Activated CD8-positive, alpha-beta memory T cell treated with anti-CD3 and anti-CD28 coated beads, Interleukin-2, amount 50 U/mL, for 1 hour (primary cell): ENCODE measurements around the gene EPAS1.

Experiments used
- DNase-seq: peaks from one replicate; pipeline ENCODE4 v3.0.0-alpha.2; 2020; ENCODE audit errors: extremely low read depth

The EPAS1 gene

DNA sequence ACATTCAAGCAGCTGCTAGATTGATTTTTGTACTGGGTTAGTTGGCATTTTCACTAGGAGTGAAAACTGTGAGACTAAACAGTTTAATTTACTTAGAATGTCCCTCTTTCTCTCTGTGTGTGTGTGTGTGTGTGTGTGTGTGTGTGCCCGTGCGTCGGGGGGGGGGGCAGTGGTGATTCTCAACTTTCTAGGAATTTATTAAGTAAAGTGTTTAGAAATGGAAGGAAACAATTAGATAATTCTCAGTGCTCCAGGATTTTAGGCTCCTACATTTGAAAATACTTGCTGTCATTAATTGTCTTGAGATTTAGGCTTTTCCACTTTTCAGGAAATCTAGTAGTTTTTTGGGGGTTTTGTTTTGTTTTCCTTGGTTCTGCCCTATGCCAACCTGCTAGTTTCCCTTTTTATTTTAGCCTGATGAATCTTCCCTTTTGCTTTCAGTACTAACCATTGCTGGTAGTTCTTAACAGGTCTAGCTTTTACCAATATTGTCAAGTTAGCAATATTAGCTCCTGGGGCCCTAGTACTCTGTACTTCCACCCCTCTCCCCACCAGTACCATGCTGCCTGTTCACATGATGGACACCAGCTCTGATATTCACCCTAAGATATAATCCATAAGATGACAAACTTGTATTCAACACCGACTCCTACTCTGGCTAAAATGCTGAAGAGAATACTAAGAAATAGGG is 4.9 kb downstream of the EPAS1 start:
- DNase-seq: no peak

DNA sequence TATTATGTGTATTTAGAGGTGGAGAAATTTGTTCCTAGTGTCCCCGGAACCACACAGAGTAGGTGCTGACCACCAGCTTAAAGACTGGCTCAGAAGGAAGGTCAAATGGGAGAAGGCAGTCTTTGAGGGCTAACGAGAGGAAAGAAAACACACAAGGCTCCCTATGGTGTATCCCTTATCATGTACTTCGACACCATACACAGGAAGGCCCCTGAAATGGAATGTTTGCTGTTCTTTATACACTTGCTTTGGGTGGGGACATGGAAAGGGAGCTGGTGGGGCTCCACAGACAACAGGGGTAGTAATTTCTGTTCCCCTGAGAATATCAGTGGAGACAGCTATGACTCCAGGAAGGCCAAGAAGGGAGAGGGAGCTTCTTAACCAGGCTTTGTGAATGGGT is 6.0 kb downstream of the EPAS1 start:
- no peak for DNase-seq

DNA sequence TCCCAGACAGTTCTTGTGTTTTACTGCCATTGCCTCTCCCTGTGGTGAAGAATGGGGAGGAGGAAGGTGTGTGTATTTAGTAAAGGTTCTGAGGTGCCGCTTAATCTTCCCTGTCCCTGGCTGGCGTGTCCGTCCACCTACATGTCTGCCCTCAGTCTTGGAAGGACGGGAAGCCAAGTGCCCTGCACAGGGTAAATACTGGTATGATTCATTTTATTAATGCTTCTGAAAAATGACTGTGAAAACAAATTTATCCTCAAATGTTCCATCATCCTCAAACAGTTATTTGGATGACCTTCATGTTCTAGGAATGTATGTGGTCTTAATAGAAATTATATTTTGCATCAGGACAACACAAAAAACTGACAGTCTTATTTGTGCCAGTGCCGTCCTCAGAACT is 6.6 kb downstream of the EPAS1 start:
- DNase-seq: no peak

DNA sequence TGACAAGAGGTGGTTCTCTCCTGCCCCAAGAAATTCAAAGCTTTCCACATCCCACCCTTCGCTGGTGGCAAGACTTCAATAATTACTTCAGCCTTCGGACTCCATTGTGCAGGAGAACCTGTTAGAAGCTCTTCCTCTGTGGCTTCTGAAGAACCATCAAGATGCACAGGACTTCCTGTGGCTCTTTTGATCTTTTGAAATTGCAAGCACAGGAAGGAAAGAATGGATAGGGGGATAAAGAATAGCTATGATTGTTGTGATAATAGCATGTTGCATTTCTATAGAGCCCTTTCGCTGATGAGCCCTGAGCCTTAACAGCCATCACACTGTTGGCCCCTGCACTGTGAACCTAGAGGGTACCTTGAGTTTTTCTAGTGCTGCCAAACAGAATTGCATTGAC is 7.4 kb downstream of the EPAS1 start:
- DNase-seq: no peak

DNA sequence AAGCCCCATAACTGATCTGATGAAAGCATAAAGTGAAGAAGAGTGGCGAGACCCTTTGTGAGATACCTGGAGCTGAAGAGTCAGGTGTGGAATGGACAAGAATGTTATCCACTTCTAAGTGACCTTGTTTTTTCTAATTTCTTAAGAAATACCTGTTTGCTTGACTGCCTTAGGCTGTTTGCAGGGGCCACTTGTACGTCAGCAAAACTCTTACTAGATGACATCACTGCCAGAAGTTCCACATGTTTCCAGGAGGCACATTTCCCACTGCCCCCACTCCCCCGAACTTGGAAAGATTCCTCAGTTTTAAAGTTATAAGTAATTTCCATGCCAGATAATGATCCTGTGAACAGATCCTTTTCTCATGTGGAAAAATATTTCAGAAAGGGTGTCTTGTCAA is 8.0 kb downstream of the EPAS1 start:
- no peak for DNase-seq

DNA sequence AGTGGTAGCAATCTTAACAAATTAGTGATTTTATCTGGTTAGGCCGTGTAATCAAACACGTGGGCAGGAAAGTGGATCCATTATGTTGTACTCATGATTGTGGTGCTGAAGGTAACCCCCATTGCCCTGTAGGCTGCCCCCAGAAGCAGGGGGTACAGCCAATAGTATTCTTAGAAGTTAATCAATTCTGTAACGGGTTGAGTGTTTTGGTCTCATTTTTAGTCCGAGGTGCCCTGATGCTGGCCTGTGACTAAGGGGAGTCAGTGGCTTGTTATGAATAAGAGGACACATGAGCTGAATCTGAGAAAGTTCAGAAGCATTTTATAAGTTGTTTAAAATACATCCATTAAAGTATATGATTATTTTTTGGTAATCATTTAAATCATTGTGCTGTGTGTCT is 8.6 kb downstream of the EPAS1 start:
- DNase-seq: no peak

DNA sequence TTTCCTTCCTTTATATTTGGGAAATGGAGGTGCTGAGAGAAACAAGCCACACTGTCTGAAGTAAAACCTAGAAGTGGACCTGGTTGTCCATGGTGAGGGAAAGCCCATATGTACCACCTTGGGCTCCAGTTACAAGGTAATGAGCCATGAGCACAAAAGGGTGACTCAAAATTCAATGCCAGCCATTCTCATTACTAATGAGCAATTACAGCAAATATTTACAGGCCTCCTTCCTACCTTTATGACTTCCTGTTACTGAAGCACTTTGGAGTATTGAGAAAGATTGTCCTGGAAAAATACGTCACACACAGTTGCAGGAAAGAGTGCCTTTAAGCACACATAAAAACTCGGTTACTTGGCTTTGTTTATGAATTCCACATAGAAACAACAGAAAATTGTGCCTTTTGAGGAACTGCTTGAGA is 9.1 kb downstream of the EPAS1 start:
- DNase-seq: no peak

DNA sequence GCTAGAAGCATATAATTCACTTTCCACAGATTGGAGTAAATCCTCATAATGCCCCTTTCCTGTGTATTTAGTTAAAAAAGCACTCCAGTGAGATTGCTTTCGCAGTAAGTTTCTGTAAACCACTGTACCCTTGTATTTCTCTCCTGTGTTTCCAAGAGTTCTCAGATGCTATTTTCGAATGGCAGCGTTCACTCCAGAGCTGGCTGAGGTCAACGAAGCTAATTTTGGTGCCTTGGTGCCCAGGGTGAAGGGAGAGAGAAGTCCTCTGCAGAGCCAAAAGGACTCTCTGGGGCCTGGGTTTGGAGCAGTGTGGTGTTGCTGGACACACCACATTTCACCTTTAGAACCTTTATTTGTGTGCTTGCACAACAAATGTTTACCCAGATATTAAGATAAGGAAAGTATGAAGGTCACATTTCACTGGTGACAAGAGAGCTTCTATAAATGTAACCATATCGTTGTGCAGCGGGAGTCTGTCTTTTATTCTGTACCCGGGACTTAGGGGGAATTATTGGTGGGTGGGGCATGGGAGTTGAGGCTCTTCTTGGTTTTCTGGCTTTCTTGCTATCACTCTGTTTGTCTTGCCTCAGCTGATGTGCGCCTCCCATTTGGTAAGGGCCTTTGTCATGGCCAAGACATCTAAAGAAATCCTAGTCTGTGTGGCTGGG is 9.9 kb downstream of the EPAS1 start:
- no peak for DNase-seq

DNA sequence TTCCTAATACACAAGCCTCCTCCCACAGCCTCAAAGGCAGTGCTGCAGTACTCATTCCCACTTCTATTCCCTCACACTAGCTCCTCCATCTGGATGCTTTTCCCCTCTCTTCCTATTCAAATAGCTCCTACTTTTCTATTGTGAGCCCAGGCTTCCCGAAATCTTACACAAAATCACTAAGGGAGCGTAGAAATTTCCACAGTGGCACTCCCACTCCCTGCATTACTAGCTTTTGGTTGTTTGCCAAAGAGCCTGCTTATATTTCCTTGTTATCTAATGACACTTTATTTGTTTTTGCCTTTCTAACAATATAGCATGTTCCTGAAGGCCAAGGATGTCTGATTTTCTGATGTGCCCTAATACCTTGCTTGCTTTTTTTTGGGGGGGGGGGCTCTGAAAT is 10.9 kb downstream of the EPAS1 start:
- no peak for DNase-seq

DNA sequence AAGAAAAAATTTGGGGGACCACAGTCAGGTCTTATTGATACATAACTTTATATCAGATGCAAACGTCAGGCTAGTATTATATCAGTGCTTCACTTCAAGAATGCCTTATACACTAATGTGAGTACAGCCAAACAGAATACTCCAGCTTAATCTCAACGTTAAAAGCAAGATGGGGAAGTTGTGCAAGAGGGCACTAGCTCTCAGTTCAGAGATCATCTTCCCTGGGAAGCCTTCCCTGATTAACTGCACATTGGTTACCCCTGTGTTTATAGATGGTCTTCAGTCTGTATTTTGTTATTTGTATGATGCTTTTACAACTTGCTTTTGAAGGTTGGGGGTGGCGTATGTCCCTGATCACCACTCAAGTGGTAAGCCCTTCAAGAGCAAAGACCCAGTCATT is 11.4 kb downstream of the EPAS1 start:
- no peak for DNase-seq

DNA sequence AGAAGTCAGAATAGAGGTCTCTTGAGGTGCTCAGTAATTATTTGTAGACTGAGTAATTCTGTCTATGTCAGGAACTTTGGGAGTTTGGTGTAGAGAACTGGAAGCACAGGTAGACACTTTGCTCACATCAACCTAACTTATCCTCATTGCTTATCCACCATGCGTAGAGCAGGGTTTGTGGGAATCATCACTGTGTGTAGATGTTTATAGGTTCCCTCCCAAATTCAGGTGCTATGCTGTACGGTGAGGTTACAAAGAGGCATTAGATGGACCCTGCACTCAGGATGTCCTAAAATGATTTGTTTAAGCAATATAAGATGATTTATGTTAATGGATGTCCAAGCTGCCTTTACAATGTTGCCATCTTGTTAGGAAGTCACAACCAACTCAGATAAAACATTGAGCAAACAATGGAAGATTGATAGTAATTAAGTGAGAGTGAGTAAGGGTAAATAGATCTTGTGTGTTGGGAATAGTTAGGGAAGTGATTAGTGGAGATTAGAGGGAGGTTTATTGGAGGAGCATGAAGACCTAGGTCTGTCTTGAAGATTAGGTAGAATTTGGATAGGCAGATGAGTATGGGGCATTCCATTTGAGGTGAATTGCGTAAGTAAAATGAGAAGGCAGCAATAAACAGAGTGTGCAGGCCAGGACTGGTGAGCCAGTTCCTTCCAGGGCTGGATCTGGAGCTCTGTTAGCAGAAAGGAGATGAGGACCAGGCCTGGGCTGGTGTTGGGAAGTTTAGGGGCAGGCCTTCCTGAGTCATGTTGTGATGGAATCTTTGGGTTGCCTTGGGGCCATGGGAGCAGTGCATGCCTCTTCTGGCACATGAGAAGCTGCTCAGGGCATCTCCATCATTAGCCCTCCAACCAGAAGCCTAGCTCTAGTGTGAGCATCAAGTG is 12.1 kb downstream of the EPAS1 start:
- no peak for DNase-seq

DNA sequence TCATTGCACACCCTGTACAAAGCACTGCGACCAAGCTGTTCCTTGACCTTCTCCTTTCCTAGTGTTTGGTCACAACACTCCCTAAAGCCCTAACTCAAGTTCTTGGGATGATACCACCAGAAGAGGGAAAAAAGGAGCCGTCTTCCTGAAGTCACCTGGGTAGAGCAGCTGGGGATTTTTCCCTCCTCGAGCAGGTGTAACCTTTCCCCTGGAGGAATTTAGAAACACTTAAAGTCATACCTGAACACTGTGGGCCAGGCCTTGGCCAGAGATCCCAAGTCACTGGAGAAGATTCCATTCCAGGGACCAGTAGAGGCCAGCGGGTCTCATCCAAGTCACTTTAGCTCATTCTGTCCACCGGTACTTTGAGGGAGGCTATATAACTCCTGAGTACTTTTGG is 13.2 kb downstream of the EPAS1 start:
- DNase-seq: no peak

DNA sequence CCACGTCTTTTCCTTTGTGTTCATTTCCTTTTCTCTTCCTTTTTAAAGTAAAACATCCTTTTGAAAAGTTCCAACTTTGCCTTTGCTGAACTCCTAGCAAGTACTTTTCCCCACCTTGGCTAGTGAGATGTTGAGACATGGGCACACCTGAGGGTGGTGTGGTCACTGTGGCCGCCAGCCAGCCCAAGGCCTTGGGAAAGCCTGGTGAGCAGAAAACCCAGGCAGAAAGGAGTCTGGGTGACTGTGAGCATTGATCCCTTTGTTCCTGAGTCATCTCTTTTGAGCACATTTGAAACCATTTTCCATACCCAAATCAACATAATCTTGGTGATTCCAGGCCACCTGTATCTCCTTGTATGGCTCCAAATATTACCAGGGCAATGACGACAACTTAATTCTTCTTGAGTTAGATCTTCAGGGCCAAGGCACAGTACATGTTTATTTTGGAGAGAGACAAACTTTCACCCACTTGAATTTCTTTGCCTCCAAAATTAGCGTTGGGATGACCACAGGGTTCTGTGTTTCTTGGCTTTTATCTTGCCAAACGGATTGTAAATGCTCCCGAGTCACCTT is 14.5 kb downstream of the EPAS1 start:
- DNase-seq: no peak

DNA sequence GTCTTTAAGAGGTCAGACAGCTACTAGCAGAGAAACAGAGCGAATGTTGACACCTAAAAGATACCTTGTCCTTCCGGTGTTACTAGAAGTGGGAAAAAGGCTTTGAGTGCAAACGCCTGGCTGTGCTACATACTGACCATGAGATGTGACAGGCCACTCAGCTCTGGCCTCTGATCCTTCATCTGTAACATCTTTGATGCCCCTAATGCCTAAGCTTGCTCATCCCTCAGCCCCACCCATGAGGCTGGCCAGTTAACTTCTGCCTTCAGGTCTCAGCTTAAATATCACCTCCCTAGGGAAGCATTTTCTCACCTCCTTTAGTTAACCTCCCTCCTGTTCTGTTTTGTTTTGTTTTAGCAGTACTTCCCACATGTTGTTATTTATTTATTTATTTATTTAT is 15.9 kb downstream of the EPAS1 start:
- DNase-seq: no peak

DNA sequence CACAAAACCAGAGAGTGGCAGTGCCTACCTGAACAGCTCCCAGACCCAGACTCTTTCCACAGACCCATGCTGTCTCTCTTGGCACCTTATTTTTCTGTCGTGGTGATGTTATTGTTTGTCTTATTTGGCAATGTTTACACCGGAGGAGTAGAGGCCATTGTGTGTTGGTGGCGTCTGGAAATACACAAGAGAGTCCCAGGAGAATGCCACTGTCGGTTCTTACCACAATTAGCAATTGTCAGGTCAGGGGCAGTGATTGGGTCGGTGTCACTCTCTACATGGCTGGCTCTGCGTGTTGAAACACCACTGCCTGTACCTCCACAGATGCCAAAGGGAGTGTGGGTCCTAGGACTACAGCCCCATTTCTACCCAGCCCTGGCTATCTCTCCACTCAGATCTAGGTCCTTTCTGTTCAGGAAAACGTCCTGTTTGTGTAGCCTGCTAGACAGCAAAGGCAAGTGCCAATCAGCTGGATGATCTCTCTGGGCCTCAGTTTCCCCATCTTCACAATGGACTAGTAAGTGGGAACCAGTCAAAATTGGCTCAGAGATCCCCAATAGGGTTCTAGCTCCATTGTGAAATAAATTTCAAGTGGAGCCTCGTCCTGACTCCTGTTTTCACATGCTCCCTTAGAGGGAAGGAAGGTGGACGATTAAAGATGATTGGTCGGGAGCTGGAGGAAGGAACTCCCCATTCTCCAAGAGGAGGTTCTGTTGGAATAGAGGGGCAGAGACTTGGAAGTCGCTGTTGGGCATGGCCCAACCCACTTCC is 17.0 kb downstream of the EPAS1 start:
- DNase-seq: no peak

DNA sequence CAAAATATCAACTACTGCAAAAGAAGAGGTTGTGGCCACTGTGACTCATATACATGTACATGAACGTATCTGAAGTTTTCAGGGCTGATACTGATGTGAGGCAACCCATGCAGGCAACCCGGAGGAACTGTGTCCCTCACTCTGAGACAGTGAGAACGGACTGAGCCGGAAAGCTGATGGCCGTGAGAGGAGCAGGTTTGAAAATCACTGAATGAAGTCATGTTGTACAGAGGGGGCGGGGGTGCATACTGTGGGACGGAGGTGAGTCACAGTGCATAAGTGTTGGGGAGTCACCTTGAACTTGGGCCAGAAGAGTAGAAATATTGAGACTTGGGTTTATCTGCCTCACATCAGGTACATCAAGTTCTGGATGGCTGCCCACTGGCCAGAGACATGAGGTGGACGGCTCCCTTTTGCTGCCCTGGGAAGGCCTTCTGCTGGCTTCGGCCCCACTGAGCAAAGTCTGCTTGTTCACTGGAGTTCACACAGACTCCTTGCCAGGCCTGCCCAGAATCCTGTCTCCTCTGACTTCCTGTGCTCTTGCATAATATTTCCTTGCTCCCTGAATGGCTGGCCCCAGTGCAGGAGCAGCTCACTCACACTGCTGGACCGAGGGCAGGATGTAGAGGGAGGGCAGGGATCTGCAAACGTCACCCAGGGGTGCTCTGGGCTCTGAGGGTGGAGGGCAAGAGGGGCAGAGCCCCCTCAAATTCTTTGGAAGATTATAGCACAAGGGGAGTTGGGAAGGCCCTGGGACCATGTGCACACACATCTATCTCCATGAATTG is 18.1 kb downstream of the EPAS1 start:
- no peak for DNase-seq

DNA sequence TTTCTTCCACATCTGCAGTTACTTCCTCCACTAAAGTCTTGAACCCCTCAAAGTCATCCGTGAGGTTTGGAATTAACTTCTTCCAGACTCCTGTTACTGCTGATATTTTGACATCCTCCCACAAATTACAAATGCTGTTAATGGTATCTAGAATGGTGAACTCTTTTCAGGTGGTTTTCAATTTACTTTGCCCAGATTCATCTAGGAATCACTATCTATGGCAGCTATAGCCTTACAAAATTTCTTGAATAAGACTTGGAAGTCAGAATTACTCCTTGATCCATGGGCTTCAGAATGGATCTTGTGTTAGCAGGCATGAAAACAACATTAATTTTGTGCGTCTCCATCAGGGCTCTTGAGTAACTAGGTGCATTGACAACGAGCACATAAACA is 19.9 kb downstream of the EPAS1 start:
- DNase-seq: no peak

DNA sequence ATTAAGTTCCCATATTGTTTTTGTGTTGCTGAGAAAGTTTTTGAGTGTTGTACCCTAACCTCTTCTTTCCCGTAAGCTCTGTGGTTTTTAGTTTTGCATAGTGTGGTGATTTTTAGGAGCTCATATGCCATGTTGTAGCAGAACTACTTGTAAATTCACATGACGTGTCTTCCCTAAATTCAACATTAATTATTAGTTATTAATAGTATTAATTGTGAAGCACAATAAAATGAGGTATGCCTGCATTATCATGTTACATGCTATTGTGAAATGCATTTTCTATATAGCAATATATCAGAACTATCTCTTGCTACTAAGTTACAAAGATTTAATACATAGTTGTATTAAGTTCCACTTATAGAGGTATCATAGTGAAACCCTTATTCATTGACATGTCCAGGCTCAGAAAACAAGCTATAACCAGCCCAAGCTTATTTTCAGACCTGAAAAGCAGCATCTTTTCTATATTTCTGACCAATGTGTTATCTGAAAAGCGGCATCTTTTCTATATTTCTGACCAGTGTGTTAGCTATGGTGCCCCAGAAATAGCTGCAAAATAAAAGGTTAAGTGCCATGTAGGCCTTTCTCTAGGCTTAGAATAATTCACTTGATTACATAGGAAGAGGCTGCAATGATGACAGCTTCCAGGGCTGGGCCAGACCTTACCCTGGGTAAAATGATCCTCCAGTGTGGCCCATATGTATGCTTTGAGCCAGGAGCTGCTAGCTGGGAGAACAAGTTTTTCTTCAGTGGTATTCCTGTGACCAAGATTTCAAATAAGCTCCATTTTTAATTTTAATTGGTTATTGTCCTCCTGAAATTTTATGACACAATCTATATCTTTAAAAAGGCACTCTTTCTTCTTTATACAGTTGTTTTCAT is 21.6 kb downstream of the EPAS1 start:
- DNase-seq: no peak

DNA sequence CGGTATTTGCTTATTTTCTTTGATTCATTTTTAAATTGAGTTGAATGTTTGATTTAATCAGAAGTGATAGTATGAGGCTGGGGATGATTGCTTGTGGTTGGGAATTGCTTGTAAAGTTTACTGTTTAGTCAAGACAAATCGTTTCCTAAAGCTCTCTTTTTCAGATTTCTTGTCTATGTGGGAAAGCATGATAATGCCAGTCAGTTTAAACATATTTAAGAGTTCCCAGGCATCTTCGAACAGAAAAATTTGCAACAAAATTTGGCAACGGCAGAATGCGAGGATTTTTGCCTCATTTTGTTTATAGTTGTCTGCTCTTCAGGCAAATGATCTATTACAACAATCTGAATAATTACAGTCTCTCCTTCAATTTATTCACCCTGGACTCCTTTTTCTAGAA is 22.5 kb downstream of the EPAS1 start:
- DNase-seq: no peak

DNA sequence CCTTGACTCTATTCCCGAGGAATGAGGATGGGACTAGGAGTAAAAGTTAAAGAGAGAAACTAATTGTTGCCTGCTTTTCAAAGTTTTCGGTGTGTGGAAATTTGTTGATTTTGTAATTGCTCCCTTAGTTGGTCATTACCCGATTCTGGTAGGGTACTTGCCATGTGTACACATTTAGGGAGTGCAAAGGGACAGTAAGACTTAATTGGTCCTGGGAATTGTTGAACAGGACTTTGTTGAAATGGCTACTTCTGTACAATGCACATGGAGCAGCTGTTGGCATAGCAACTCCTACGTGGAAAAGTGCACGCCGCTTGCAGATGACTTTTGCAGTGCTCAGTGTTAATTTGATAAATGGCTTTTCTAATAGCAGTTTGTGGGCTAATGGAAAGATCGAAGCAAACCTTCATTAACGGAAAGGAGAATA is 22.9 kb downstream of the EPAS1 start:
- no peak for DNase-seq
